Epithelial cell of esophagus (primary cell): ENCODE results near the gene ARHGEF28.
A peak's percentile ranks its signal among the peaks of the same experiment; 100 is the strongest.

Experiments
- DNase-seq: peaks from one replicate; pipeline ENCODE4 v3.0.0; 2010; ENCODE audit warnings: low read depth
- H3K4me3 ChIP-seq: 2 replicates; pipeline ENCODE4 v1.5.1; 2011; ENCODE audit warnings: mild to moderate bottlenecking, low read length, control low read depth
- TF ChIP-seq, protein P1 (sequence below): IDR thresholded peaks from 2 replicates; pipeline ENCODE4 v1.5.1; 2011; ENCODE audit warnings: low read depth, mild to moderate bottlenecking, low read length, control low read depth, inconsistent platforms; ENCODE audit not compliant: insufficient read depth; ENCODE audit errors: missing control alignments

Gene ARHGEF28

GRCh38 chr5:73623901-73624404 is 2.0 kb upstream of the ARHGEF28 start:
- no peak for DNase-seq
- H3K4me3 ChIP-seq = no peak overlapping the region
- TF ChIP-seq, protein P1, sequence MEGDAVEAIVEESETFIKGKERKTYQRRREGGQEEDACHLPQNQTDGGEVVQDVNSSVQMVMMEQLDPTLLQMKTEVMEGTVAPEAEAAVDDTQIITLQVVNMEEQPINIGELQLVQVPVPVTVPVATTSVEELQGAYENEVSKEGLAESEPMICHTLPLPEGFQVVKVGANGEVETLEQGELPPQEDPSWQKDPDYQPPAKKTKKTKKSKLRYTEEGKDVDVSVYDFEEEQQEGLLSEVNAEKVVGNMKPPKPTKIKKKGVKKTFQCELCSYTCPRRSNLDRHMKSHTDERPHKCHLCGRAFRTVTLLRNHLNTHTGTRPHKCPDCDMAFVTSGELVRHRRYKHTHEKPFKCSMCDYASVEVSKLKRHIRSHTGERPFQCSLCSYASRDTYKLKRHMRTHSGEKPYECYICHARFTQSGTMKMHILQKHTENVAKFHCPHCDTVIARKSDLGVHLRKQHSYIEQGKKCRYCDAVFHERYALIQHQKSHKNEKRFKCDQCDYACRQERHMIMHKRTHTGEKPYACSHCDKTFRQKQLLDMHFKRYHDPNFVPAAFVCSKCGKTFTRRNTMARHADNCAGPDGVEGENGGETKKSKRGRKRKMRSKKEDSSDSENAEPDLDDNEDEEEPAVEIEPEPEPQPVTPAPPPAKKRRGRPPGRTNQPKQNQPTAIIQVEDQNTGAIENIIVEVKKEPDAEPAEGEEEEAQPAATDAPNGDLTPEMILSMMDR = no peak

GRCh38 chr5:73624888-73625287 is 1.1 kb upstream of the ARHGEF28 start:
- DNase-seq = no peak
- TF ChIP-seq, protein P1 = no peak
- H3K4me3 ChIP-seq = no peak overlapping the region

- peak overlapping the region; percentile 36 for H3K4me3 ChIP-seq
- TF ChIP-seq, protein P1 = no peak
- no peak for DNase-seq
Observed at GRCh38 chr5:73625372-73625943, 538 bp upstream of the ARHGEF28 start.

- DNase-seq = no peak
- H3K4me3 ChIP-seq = peak overlapping the region; percentile 80
- TF ChIP-seq, protein P1 = no peak
Observed at GRCh38 chr5:73626814-73627313, 868 bp downstream of the ARHGEF28 start.

DNA sequence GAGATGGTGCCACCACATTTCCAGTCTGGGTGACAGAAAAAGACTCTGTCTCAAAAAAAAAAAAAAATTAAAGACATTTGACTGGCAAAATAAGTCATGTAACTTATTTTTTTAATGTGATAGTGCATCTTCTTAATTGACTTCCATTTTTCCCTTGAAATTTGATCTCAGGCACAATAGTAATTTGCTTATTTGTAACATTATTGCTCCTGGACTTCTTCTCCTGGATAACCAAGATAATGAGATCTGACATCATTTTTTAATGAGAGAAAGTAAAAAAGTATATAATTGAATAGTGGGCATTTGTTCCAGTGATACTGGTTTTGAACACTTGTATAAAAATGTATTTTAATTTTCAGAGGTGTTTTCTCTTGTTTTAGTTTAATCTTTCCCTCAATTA is 3.5 kb downstream of the ARHGEF28 start:
- TF ChIP-seq, protein P1 = no peak
- H3K4me3 ChIP-seq = no peak overlapping the region
- DNase-seq = no peak

DNA sequence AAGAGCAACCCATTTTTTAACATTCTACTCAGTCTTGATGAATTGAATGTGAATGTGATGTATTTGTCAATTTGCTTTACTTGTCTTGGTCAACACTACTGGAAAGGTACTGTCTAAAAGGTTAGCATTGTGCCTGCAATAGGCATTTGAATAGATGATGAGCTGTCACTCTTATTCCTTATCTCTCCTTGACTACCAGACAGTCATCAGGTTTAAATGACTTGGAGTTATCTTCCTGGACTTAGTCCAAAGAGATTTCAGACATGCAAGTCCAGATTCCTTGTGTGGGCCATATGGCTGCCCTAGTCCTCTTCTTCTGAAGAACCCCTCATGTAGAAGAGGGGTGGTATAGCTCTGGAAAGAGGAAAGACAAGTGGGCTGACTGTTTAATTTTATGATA is 4.8 kb downstream of the ARHGEF28 start:
- TF ChIP-seq, protein P1 = no peak
- no peak overlapping the region for H3K4me3 ChIP-seq
- no peak for DNase-seq

DNA sequence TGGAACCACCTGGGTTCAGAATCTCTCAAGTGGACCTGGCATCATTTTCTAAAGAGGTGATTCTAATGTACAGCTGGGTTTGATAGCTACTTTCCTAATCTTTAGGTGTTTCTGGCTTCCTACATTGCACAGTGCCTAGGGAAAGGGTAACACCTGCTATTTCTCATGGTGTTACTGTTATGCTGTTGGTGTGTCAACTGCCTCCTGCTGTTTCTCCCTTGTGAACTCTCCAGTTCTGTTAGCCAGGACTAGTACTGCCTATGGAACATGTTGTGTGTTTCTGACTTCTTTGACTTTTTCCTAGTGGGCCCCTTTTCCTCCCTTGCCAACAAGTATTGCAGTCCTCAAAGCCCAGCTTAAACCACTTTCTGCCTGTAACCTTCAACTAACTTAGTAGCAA is 5.5 kb downstream of the ARHGEF28 start:
- DNase-seq = no peak
- H3K4me3 ChIP-seq = no peak overlapping the region
- TF ChIP-seq, protein P1 = no peak
